SK-N-SH (cell line): ENCODE measurements around the gene C4BPB. TPM values are rescaled to one million over a fixed set of nuclear protein-coding genes. Genes with fewer than 3 reads are reported as not detected.

ENCODE experiments used
- CTCF ChIA-PET: fragments of 300-600, 350-600 bp; formaldehyde crosslinking; extraction: SDS; loops from one replicate; lab custom pipeline; 2021; lab: Yijun Ruan, JAX
- POLR2A ChIA-PET: fragments of 350-600 bp; sonication (Branson Sonifier 250); formaldehyde crosslinking; extraction: SDS; loops from one replicate; lab custom pipeline; 2020; ENCODE audit warnings: antibody characterized with exemption, inconsistent platforms; lab: Yijun Ruan, JAX
- DNase-seq: peaks from one replicate; pipeline ENCODE4 v3.0.0; 2012
- H2AFZ ChIP-seq: fragments of 200-600 bp; sonication (generic); 2 replicates; pipeline ENCODE4 v1.8.1; 2016; ENCODE audit warnings: antibody characterized with exemption, mild to moderate bottlenecking, low read depth
- H3F3A ChIP-seq: fragments of 200-600 bp; sonication (generic); replicated peaks from 2 replicates; pipeline ENCODE3; 2016; ENCODE audit warnings: antibody characterized with exemption, mild to moderate bottlenecking; ENCODE audit not compliant: insufficient read depth
- H3K27ac ChIP-seq, 2 experiments: fragments of 200-500 bp in 1 of 2; fragments of 200-600 bp in 1 of 2; sonication (Bioruptor generic) in 1 of 2; sonication (generic), shearing (Covaris generic) in 1 of 2; 2 replicates each; pipeline versions ENCODE4 v1.5.1 to v1.6.1; 2014 to 2016; ENCODE audit warnings: low read depth in 2 of 2, inconsistent platforms in 1 of 2, low read length in 1 of 2, mild to moderate bottlenecking in 1 of 2, mixed read lengths in 1 of 2
- H3K27me3 ChIP-seq: fragments of 200-600 bp; sonication (generic), shearing (Covaris generic); 2 replicates; pipeline ENCODE4 v1.6.1; 2016; ENCODE audit warnings: mixed run types; ENCODE audit not compliant: insufficient read depth
- H3K36me3 ChIP-seq, 2 experiments: fragments of 200-500 bp in 1 of 2; fragments of 200-600 bp in 1 of 2; sonication (Bioruptor generic) in 1 of 2; sonication (generic) in 1 of 2; replicated peaks in 1 of 2; 2 replicates each; pipeline versions ENCODE3 to v1.5.1; 2014 to 2016; ENCODE audit warnings: low read length in 1 of 2, mild to moderate bottlenecking in 1 of 2; ENCODE audit not compliant: insufficient read depth in 2 of 2, control insufficient read depth in 1 of 2
- H3K4me1 ChIP-seq, 2 experiments: fragments of 200-500 bp in 1 of 2; fragments of 200-600 bp in 1 of 2; sonication (Bioruptor generic) in 1 of 2; sonication (generic), shearing (Covaris generic) in 1 of 2; 2 replicates each; pipeline versions ENCODE4 v1.5.1 to v1.6.1; 2014 to 2016; ENCODE audit warnings: low read depth in 1 of 2, low read length in 1 of 2, mixed run types in 1 of 2; ENCODE audit not compliant: insufficient read depth in 2 of 2, control insufficient read depth in 1 of 2
- H3K4me2 ChIP-seq: fragments of 200-600 bp; sonication (generic), shearing (Covaris generic); 2 replicates; pipeline ENCODE4 v1.6.1; 2017; ENCODE audit warnings: mixed run types
- H3K4me3 ChIP-seq, 2 experiments: fragments of 200-500 bp in 1 of 2; fragments of 200-600 bp in 1 of 2; sonication (Bioruptor generic) in 1 of 2; sonication (generic), shearing (Covaris generic) in 1 of 2; 2 replicates each; pipeline versions ENCODE4 v1.5.1 to v1.8.1; 2014 to 2016; ENCODE audit warnings: low read depth in 2 of 2, inconsistent platforms in 1 of 2, low read length in 1 of 2, mild to moderate bottlenecking in 1 of 2, mixed read lengths in 1 of 2, moderate library complexity in 1 of 2
- H3K79me2 ChIP-seq: fragments of 200-600 bp; sonication (generic); 2 replicates; pipeline ENCODE4 v1.8.1; 2017; ENCODE audit warnings: mild to moderate bottlenecking; ENCODE audit not compliant: insufficient read depth
- H3K9ac ChIP-seq: fragments of 200-600 bp; sonication (generic); 2 replicates; pipeline ENCODE4 v1.6.1; 2017; ENCODE audit warnings: mixed run types
- H3K9me2 ChIP-seq: fragments of 200-600 bp; sonication (generic); 2 replicates; pipeline ENCODE4 v1.6.1; 2017; ENCODE audit warnings: mixed run types
- H3K9me3 ChIP-seq: fragments of 200-600 bp; sonication (generic); 2 replicates; pipeline ENCODE4 v1.6.1; 2017; ENCODE audit warnings: mixed run types, mild to moderate bottlenecking, moderate library complexity
- H4K20me1 ChIP-seq: fragments of 200-600 bp; sonication (generic); 2 replicates; pipeline ENCODE4 v1.6.1; 2017; ENCODE audit warnings: mild to moderate bottlenecking, mixed run types; ENCODE audit not compliant: insufficient read depth
- ELF1 ChIP-seq: IDR thresholded peaks from 2 replicates; pipeline ENCODE4 v1.4.0; 2012
- FOXM1 ChIP-seq: IDR thresholded peaks from 2 replicates; pipeline ENCODE4 v1.4.0; 2012; ENCODE audit warnings: low read depth, mild to moderate bottlenecking
- GATA2 ChIP-seq: sonication (generic); formaldehyde crosslinking; IDR thresholded peaks from 2 replicates; pipeline ENCODE4 v1.5.0; 2020; ENCODE audit warnings: mild to moderate bottlenecking, missing genetic modification reagents
- JUND ChIP-seq: IDR thresholded peaks from 2 replicates; pipeline ENCODE4 v1.4.0; 2012
- MXI1 ChIP-seq: IDR thresholded peaks from 2 replicates; pipeline ENCODE4 v1.6.1; 2012; ENCODE audit warnings: mild to moderate bottlenecking, low read depth, low read length, improper control_type of control experiment
- NRF1 ChIP-seq: IDR thresholded peaks from 2 replicates; pipeline ENCODE4 v1.6.1; 2012; ENCODE audit warnings: low read depth, mild to moderate bottlenecking, low read length
- RCOR1 ChIP-seq: fragments of 150-350 bp; IDR thresholded peaks from 2 replicates; pipeline ENCODE4 v1.6.1; 2017; ENCODE audit warnings: antibody characterized with exemption, low read length
- RFX5 ChIP-seq: IDR thresholded peaks from 2 replicates; pipeline ENCODE4 v1.6.1; 2012; ENCODE audit warnings: mild to moderate bottlenecking, improper control_type of control experiment, low read length
- SMC3 ChIP-seq: IDR thresholded peaks from 2 replicates; pipeline ENCODE4 v1.6.1; 2012; ENCODE audit warnings: low read depth, low read length, improper control_type of control experiment
- TAF1 ChIP-seq: IDR thresholded peaks from 2 replicates; pipeline ENCODE4 v1.6.1; 2012; ENCODE audit warnings: low read depth, mild to moderate bottlenecking, low read length, moderate library complexity, borderline replicate concordance
- TEAD4 ChIP-seq: IDR thresholded peaks from 2 replicates; pipeline ENCODE4 v1.4.0; 2012; ENCODE audit warnings: mild to moderate bottlenecking, borderline replicate concordance; ENCODE audit not compliant: insufficient read depth
- YY1 ChIP-seq: IDR thresholded peaks from 2 replicates; pipeline ENCODE4 v1.4.0; 2012; ENCODE audit warnings: low read depth, mild to moderate bottlenecking
- ZBTB33 ChIP-seq: IDR thresholded peaks from 2 replicates; pipeline ENCODE4 v1.4.0; 2012; ENCODE audit warnings: low read depth, borderline replicate concordance
- WGBS: methylation state at CpG from one replicate; pipeline ENCODE4 v1.1.6; 2017; ENCODE audit warnings: low lambda C conversion rate; 5-methylcytosine and 5-hydroxymethylcytosine counted together
- polyA plus RNA-seq, 3 experiments: library from polyadenylated mRNA; depleted of rRNA; stranded (reverse); fragments of >200 nt; gene quantifications; 2 replicates each; pipeline ENCODE4 v1.2.3, GENCODE V29; 2012
- TF ChIP-seq, protein P1 (sequence below): IDR thresholded peaks from 2 replicates; pipeline ENCODE4; 2012
- TF ChIP-seq, protein P2 (sequence below): IDR thresholded peaks from 2 replicates; pipeline ENCODE4 v1.4.0; 2012; ENCODE audit warnings: low read depth

C4BPB gene
- polyA plus RNA-seq, 1 of the 3 experiments (the other 2 are of a cell fraction) = not detected

DNA sequence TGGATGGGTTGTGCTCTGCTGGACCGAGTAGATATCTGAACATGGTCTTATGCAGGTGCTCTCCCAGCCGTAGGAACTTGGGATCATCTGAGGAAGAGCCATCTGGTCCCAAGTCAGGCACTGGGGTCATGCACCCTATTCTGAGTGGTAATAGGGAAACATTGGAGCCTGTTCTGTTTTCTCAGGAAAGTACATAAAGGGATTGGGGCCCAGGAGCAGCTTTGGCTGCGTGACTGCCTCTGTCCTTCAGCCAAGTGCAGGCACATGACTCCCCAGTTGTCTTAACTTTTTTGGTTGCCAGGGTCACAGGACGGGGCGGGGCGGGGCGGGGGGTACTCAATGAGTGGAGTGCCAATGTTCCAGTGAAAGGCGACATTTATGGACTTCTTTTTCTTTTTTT is 24.1 kb upstream of the C4BPB start:
- POLR2A ChIA-PET = no interaction called here
- Histone ChIP-seq H3K4me3 (no peak overlapping the region), H3K36me3 (peaks cover 5 to 19% of the 10 kb centered on the region in 2 experiments)
- no peak for TF ChIP-seq ELF1
- TF ChIP-seq RCOR1 = no peak
- TF ChIP-seq NRF1 = no peak
- TF ChIP-seq, all 33 proteins: peak for 0
- Histone ChIP-seq H3K79me2 (no peaks in the 10 kb centered on the region), H3K27me3 (no peaks in the 10 kb centered on the region), H3F3A (no peaks in the 10 kb centered on the region), H3K27ac (no peak overlapping the region), H3K9me3 (no peaks in the 10 kb centered on the region), H3K9me2 (no peaks in the 10 kb centered on the region), H3K9ac (no peak overlapping the region), H3K4me1 (no peaks in the 10 kb centered on the region), H3K4me2 (no peak overlapping the region), H4K20me1 (no peaks in the 10 kb centered on the region), H2AFZ (no peak overlapping the region)
- 76% methylated on average over 8 of the region's 8 CpGs for WGBS
- CTCF ChIA-PET = no interaction called here
- DNase-seq = no peak

DNA sequence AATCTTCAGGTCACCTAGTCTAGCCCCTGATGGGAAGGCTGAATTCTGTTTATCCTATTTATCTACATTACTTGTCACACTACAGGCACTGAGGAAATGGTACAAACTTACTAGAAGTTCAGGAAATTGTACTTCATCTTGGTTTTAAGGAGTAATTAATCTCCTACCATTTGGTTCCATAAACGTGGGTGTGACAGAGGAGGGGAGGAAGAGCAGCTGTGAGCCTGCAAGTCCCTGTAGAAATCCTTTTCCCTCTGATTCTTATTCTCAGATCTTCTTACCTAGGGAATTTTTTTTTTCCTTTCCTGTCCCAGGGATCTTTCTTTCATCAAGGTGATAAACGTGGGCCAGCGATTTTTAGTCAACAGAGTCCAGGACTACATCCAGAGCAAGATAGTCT is 21.5 kb upstream of the C4BPB start:
- Histone ChIP-seq H3K79me2 (no peaks in the 10 kb centered on the region), H3K9me3 (no peaks in the 10 kb centered on the region), H3K9me2 (no peaks in the 10 kb centered on the region), H3F3A (no peaks in the 10 kb centered on the region), H3K4me3 (no peak overlapping the region), H3K4me2 (no peak overlapping the region), H4K20me1 (no peaks in the 10 kb centered on the region), H3K4me1 (no peaks in the 10 kb centered on the region), H3K27ac (no peak overlapping the region)
- no peak for TF ChIP-seq ZBTB33
- TF ChIP-seq, all 33 proteins: peak for 0
- DNase-seq = no peak
- Histone ChIP-seq H3K27me3 (no peaks in the 10 kb centered on the region), H3K36me3 (peaks cover 10 to 26% of the 10 kb centered on the region in 2 experiments), H3K9ac (no peak overlapping the region), H2AFZ (no peak overlapping the region)
- 54% methylated on average over 3 of the region's 3 CpGs for WGBS
- ChIA-PET CTCF (interaction anchor here (1.8 to 2.0 kb wide), 2 partner anchors 12 to 17 kb away, joined by 6 to 8 read pairs; no protein-coding TSS in a partner anchor), POLR2A (no interaction called here)

DNA sequence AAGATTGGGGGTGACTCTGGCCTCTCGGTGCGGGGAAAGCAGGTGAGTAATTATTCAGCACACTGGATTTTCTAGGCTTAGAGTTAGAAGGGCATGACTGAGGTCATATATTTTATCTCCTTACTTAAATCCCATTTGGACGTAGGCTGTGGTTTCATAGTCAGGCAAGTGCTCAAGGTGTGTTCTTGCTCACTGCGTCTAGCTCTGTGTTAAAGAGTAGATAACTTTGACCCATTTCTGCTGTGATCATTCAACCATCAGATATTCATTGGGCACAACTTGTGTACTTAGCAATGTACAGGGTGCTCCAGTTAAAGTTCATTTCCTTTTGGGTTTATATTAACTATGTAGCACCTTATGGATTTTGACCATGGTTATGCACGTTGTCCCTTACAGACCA is 21.0 kb upstream of the C4BPB start:
- H3K4me2 ChIP-seq = no peak overlapping the region
- no peaks in the 10 kb centered on the region for H3K9me2 ChIP-seq
- H3K79me2 ChIP-seq = no peaks in the 10 kb centered on the region
- H3K9ac ChIP-seq = no peak overlapping the region
- H4K20me1 ChIP-seq = no peaks in the 10 kb centered on the region
- DNase-seq = no peak
- no peak overlapping the region for H3K27ac ChIP-seq
- no peak overlapping the region for H2AFZ ChIP-seq
- no peaks in the 10 kb centered on the region for H3K27me3 ChIP-seq
- peaks cover 10 to 25% of the 10 kb centered on the region in 2 experiments for H3K36me3 ChIP-seq
- H3K4me3 ChIP-seq = no peak overlapping the region
- no peaks in the 10 kb centered on the region for H3K4me1 ChIP-seq
- 91% methylated on average over 5 of the region's 5 CpGs for WGBS
- CTCF ChIA-PET = interaction anchor here (1.3 to 2.0 kb wide), 3 partner anchors 13 to 17 kb away, joined by 3 to 8 read pairs (median 6); no protein-coding TSS in a partner anchor
- H3F3A ChIP-seq = no peaks in the 10 kb centered on the region
- POLR2A ChIA-PET = no interaction called here
- H3K9me3 ChIP-seq = no peaks in the 10 kb centered on the region
- TF ChIP-seq JUND (no peak), TEAD4 (no peak), FOXM1 (no peak), MXI1 (no peak), TAF1 (no peak), GATA2 (CRISPR knock-in tag) (no peak), RFX5 (no peak), YY1 (no peak), SMC3 (no peak), RCOR1 (no peak), ZBTB33 (no peak)
- TF ChIP-seq, protein P1, sequence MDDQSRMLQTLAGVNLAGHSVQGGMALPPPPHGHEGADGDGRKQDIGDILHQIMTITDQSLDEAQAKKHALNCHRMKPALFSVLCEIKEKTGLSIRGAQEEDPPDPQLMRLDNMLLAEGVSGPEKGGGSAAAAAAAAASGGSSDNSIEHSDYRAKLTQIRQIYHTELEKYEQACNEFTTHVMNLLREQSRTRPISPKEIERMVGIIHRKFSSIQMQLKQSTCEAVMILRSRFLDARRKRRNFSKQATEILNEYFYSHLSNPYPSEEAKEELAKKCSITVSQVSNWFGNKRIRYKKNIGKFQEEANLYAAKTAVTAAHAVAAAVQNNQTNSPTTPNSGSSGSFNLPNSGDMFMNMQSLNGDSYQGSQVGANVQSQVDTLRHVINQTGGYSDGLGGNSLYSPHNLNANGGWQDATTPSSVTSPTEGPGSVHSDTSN = no peak
- TF ChIP-seq, protein P2, sequence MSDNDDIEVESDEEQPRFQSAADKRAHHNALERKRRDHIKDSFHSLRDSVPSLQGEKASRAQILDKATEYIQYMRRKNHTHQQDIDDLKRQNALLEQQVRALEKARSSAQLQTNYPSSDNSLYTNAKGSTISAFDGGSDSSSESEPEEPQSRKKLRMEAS = no peak
